ENCODE data around the gene ITM2C.

GRCh38 chr2:230847883-230848388 lies 16.8 kb upstream of the ITM2C start:
- TF ChIP-seq CTCF (IDR thresholded peaks at IDR 0.05 in 4 of 5, conservative IDR thresholded peaks at IDR 0.05 in 1 of 5): peak; percentile 26 to 68 (median 56)
- no peak for TF ChIP-seq POLR2A (IDR thresholded peaks at IDR 0.05)

Measured in gastrocnemius medialis (tissue), 4 donors.